RWPE1 (cell line): ENCODE data around the gene WASF3.

Source experiments
- CTCF ChIA-PET: fragments of 350-600 bp; sonication (Branson Sonifier 250); formaldehyde crosslinking; extraction: SDS; loops from one replicate; lab custom pipeline; 2021; lab: Yijun Ruan, JAX
- POLR2A ChIA-PET: fragments of 400-600 bp; formaldehyde crosslinking; extraction: SDS; loops from one replicate; lab custom pipeline; 2020; ENCODE audit warnings: antibody characterized with exemption; ENCODE audit not compliant: low non-redundant PET; lab: Yijun Ruan, JAX
- DNase-seq: peaks from one replicate; pipeline ENCODE4 v3.0.0; 2012; ENCODE audit warnings: low spot score
- H3K27ac ChIP-seq: fragments of 450-650 bp; 2 replicates; pipeline ENCODE4 v1.5.1; 2017
- CTCF ChIP-seq: fragments of 450-650 bp; conservative IDR thresholded peaks from 2 replicates; pipeline ENCODE4 v1.5.1; 2017; ENCODE audit warnings: low read depth, mild to moderate bottlenecking

The WASF3 gene

DNA sequence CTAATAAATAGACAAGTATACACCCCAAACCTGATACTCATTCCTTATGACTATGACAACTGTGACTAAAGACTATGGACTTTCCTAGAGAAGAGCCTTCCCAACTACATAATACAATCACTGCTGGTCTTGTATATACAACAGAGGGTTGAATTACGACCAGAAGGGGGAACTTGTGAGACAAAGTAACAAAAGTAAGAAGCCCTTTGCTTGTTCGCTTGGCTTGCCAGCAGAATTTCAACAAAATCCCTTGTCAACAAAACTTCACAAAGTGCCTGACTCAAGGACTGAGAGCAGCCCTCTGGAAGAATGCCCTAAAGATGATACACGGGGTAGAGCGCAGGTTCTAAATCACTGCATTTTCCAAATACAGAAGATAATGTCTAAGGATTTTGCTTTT is 99.4 kb downstream of the WASF3 start:
- CTCF ChIA-PET, result interaction anchor here (1.4 kb wide), 1 partner anchor 41 kb away, joined by 4 read pairs; no protein-coding TSS in a partner anchor
- no peak overlapping the region for H3K27ac ChIP-seq
- DNase-seq, result no peak
- POLR2A ChIA-PET, result no interaction called here
- no peak for TF ChIP-seq CTCF

GRCh38 chr13:26658448-26659385 is 101.2 kb downstream of the WASF3 start:
- TF ChIP-seq CTCF, result no peak
- ChIA-PET CTCF (interaction anchor here (0.9 to 1.4 kb wide), 2 partner anchors 40 to 214 kb away, joined by 3 to 4 read pairs; no protein-coding TSS in a partner anchor), POLR2A (no interaction called here)
- no peak overlapping the region for H3K27ac ChIP-seq
- no peak for DNase-seq

- ChIA-PET CTCF (no interaction called here), POLR2A (no interaction called here)
- TF ChIP-seq CTCF, result no peak
- no peak overlapping the region for H3K27ac ChIP-seq
- DNase-seq, result no peak
Measured at GRCh38 chr13:26660185-26660584, 102.7 kb downstream of the WASF3 start.

DNA sequence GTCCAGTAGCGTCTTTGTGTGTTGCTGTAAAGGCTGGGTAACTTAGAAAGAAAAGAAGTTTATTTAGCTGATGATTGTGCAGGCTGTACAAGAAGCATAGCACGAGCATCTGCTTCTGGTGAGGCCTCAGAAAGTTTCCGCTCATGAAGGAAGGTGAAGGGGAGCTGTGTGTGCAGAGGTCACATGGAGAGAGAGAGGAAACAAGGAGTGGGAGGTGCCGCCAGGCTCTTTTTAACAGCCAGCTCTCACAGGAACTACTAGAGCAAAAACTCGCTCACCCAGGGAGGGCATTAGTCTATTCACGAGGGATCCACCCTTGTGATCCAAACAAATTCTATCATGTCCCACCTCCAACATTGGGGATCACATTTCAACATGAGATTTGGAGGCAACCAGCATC is 103.3 kb downstream of the WASF3 start:
- DNase-seq, result no peak
- ChIA-PET POLR2A (no interaction called here), CTCF (no interaction called here)
- no peak overlapping the region for H3K27ac ChIP-seq
- TF ChIP-seq CTCF, result no peak

- DNase-seq, result no peak
- POLR2A ChIA-PET, result no interaction called here
- TF ChIP-seq CTCF, result no peak
- CTCF ChIA-PET, result no interaction called here
- no peak overlapping the region for H3K27ac ChIP-seq
Measured at GRCh38 chr13:26663791-26664190, 106.3 kb downstream of the WASF3 start.

GRCh38 chr13:26664286-26664685 is 106.8 kb downstream of the WASF3 start:
- no peak overlapping the region for H3K27ac ChIP-seq
- CTCF ChIA-PET, result no interaction called here
- DNase-seq, result no peak
- TF ChIP-seq CTCF, result no peak
- POLR2A ChIA-PET, result no interaction called here
